ENCODE results near the gene SACM1L.

The SACM1L gene

DNA sequence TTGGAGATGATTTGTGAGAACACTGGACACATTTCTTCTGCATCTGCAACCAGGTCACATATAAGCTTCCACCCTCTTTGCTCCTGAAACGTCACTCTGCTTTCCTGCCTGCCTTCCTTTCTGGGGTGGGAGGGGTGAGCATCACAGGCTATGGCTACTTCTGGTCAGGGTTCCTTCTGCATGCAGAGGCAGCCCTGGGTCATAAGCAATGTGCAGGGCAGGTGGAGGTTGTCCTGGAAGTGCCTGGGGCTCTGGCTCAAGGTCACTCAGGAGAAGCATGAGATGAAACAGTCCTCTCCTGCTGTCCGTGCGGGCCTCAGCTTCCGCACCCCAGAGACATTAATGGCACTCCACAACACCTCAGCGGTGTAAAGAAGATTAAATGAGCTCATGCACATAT, 92.1 kb downstream of the SACM1L start:
- in situ Hi-C loops (cut with HindIII; ENCODE audit: low sequenced_read_pairs) = no loop called here
- no peak for TF ChIP-seq CTCF (IDR thresholded peaks at IDR 0.05; ENCODE audit: low read depth, low read length)
- no peak for DNase-seq (ENCODE audit: low read depth, low spot score)
- H3K4me3 ChIP-seq (ENCODE audit: low read depth, low read length) = no peak overlapping the region

- in situ Hi-C loops (cut with HindIII; ENCODE audit: low sequenced_read_pairs) = no loop called here
- no peak for DNase-seq (ENCODE audit: low read depth, low spot score)
- no peak for TF ChIP-seq CTCF (IDR thresholded peaks at IDR 0.05; ENCODE audit: low read depth, low read length)
- no peak overlapping the region for H3K4me3 ChIP-seq (ENCODE audit: low read depth, low read length)
Observed at GRCh38 chr3:45781841-45782240, 92.6 kb downstream of the SACM1L start.

GRCh38 chr3:45782381-45782780, 93.2 kb downstream of the SACM1L start:
- no peak for DNase-seq (ENCODE audit: low read depth, low spot score)
- TF ChIP-seq CTCF (IDR thresholded peaks at IDR 0.05; ENCODE audit: low read depth, low read length) = no peak
- in situ Hi-C loops (cut with HindIII; ENCODE audit: low sequenced_read_pairs) = no loop called here
- no peak overlapping the region for H3K4me3 ChIP-seq (ENCODE audit: low read depth, low read length)

DNA sequence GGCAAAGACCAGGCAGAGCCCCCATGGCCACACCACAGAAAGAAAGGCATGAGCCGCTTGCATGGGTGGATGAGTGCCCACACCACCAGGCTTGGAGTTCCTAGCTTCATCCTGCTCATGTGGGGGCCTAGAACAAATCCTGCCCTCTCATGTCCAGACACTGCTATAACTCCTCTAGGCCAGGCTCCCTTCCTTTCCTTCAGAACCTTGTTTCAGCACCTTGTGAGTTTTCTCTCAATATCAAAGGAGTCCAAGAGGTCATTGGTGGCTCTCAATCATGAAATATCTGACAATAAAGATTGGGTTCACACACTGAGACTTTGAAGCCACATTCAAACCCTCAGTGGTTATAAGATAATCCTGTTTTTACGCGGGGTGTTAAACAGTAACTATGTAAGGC, 94.5 kb downstream of the SACM1L start:
- H3K4me3 ChIP-seq (ENCODE audit: low read depth, low read length) = no peak overlapping the region
- TF ChIP-seq CTCF (IDR thresholded peaks at IDR 0.05; ENCODE audit: low read depth, low read length) = no peak
- in situ Hi-C loops (cut with HindIII; ENCODE audit: low sequenced_read_pairs) = no loop called here
- DNase-seq (ENCODE audit: low read depth, low spot score) = no peak

DNA sequence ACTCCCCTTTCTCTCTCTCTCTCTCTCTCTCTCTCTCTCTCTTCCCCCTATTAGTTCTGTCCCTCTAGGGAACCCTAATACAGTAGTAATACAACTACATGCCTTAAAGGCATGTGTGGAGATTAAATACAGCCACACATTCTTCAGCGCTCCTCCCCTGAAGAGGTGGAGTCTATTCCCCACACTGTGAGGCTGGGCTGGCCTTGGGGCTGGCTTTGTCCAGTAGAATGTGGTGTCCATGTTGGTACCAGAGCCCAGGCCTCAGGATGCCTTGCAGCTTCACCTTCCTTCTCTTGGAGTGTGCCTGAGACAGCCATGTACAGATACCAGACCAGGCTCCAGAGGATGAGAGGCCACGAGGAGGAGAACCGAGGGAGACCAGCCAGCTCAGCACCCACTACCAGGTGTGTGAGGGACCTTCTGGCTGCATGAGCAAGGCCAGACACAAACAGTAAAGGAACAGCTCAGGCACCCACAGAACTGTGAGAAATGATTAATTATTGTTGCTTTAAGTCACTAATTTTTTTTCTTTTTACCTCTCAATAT, 96.5 kb downstream of the SACM1L start:
- no peak for DNase-seq (ENCODE audit: low read depth, low spot score)
- in situ Hi-C loops (cut with HindIII; ENCODE audit: low sequenced_read_pairs) = no loop called here
- TF ChIP-seq CTCF (IDR thresholded peaks at IDR 0.05; ENCODE audit: low read depth, low read length) = no peak
- H3K4me3 ChIP-seq (ENCODE audit: low read depth, low read length) = no peak overlapping the region

DNA sequence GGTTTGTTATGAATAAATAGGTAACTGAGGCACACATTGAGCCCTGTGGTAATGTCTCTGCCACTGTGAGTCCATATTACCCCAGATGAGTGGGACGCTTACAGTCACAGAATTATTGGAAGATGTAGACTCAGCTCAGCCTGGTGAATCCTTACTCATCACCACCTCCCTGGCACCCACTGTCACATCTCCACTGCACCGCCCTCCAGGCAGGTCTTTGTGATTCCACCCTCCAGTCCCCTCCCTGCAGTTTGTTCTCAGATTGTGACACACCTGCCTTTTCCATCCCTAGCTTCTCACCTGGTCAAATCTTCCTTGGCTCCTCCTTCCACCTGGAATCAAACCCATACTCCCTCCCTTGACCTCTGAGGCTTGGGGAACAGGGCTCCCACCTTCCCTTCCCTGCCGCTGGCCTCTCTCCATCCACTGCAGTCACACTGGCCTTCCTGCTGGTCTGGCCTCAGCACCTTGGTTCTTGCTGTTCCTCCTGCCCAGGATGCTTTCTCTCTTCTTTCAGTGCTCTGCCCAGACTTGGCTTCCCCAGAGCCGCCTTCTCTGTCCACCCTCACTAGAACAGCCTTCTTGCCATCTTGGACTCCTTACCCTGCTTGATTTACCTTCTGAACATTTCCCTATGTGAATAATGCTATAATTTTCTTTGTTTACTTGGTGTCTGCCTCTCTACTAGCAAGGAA, 97.8 kb downstream of the SACM1L start:
- TF ChIP-seq CTCF (IDR thresholded peaks at IDR 0.05; ENCODE audit: low read depth, low read length) = no peak
- no peak for DNase-seq (ENCODE audit: low read depth, low spot score)
- in situ Hi-C loops (cut with HindIII; ENCODE audit: low sequenced_read_pairs) = no loop called here
- no peak overlapping the region for H3K4me3 ChIP-seq (ENCODE audit: low read depth, low read length)

Measured in astrocyte of the spinal cord (primary cell).